Measurements from ENCODE around the gene ANP32D.

DNA sequence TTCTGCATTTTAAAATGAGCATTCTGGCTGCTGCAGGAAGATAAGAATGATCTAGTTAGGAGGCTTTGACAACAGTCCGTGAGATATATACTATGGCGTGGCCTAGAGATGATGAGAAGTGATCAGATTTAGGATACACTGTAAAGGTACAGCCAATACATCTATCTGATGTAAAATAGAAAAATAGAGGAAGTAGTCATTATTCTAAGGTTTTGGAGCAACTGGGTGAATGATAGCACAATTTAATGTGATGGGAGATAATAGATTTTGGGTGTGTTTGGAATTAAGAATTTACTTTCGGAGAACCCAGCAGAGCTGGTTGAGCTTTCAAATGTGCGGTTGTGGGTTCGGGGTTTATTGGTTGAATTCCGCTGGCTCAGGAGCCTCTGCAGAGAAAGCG, at the start of gene ANP32D:
- TF ChIP-seq CTCF (IDR thresholded peaks at IDR 0.05; ENCODE audit: low read depth, low read length) = no peak
- no peak for TF ChIP-seq MYC (IDR thresholded peaks at IDR 0.05; ENCODE audit: low read depth, low read length)
